Limb (tissue), 2 donors: ENCODE results near the gene LMO2.
"Not testable (repeated sequence)": the region's sequence is repeated elsewhere in the genome, so short reads cannot be mapped to it uniquely, and the experiment has no call there.

ENCODE experiments used
- DNase-seq, 2 donors: peaks; one replicate each; pipeline ENCODE4 v3.0.0-alpha.2; 2016; ENCODE audit errors: extremely low spot score in 2 of 2

LMO2 gene

GRCh38 chr11:33825854-33826560 lies 65.9 kb downstream of the LMO2 start:
- no peak for DNase-seq

DNA sequence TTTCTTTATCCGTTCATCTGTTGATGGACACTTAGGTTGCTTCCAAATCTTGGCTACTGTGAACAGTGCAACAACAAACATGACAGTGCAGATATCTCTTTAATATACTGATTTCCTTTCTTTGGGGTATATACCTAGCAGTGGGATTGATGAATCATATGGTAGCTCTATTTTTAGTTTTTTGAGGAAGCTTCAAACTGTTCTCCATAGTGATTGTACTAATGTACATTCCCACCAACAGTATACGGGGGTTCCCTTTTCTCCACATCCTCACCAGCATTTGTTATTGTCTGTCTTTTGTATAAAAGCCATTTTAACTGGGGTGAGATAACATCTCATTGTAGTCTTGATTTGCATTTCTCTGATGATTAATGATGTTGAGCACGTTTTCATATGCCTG lies 68.9 kb downstream of the LMO2 start:
- DNase-seq, result not testable (repeated sequence)

DNA sequence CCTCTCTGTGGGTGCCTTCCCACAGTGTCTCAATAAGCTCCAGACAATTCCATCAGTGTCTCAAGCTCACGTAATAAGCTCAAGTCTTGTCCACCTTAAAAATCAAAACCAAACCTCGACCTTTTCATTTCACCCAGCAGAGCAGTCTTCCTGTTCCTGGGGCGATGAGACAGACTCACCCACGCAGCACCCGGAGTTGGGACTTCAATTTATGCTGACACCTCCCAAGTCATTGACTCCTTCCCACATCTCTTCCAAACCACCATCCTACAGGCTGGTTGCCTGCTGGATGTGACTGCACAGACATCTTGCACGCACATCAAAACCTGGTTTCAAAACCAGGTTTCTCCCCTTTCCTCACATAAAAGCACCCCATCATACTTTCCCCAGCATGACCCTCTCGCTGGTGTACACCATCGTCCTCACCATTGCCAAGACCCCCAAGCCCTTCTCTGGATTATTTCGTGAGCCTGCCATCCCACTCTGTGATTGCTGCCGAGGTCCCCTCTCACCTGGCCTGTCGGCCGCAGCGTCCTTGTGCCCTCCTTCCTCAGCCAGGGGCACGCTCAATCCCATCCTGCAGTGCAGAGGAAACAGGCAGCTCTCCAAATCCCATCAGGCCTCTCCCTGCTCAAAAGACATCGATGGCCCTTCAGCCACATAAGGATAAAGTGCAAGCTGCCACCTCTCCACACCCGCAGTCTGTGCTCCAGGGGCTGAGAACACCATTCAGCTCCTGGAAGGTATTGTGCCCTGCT lies 72.4 kb downstream of the LMO2 start:
- no peak for DNase-seq
